NCI-H1105 treated with DMSO at 0.1 percent for 48 hours (cell line): ENCODE results near the gene LAMB1.
A peak's percentile ranks its signal among the peaks of the same experiment; 100 is the strongest.
"Not testable (repeated sequence)": the region's sequence is repeated elsewhere in the genome, so short reads cannot be mapped to it uniquely, and the experiment has no call there.

Experiments used
- DNase-seq: peaks from one replicate; lab custom pipeline; 2025; lab: John Stamatoyannopoulos, UW

The LAMB1 gene

DNA sequence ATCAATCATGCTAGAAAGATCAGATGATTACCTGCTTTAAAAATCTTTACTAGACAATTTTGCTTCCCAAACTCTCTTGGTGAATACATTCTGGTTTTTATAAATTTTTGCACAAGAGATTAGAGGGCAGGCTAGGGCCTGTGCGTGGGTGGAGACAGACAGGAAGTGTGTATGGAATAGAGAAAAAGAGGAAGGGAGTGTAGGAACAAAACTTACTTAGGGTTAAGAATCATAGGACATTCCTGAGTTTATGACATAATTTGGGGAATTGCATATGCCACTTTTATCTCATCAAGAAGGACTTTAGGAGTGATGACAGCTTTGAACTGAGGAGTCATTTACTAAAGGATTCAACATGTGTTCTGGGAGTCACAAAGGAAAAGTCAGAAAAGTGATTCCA is 31.3 kb downstream of the LAMB1 start:
- no peak for DNase-seq

GRCh38 chr7:107971100-107971499 is 31.9 kb downstream of the LAMB1 start:
- no peak for DNase-seq

GRCh38 chr7:107969856-107970255 is 33.1 kb downstream of the LAMB1 start:
- no peak for DNase-seq

DNA sequence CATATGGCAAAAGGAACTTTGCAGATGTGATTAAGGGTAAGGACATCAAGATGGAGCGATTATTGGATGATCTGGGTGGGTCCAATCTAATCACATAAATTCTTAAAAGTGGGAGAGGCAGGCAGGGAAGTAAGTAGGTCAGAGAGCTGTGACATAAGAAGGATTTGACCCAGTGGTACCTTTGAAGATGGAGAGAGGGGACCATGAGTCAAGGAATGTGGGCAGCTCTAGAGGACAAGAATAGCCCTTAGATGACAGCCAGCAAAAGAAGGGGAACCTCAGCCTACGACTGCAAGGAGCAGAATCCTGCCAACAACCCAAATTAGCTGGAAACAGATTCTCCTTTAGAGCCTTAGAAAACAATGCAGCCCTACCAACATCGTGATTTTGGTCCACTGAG is 34.5 kb downstream of the LAMB1 start:
- DNase-seq: no peak

- DNase-seq: no peak
Measured at GRCh38 chr7:107967420-107967819, 35.5 kb downstream of the LAMB1 start.

- DNase-seq: no peak
Measured at GRCh38 chr7:107966711-107967110, 36.2 kb downstream of the LAMB1 start.

DNA sequence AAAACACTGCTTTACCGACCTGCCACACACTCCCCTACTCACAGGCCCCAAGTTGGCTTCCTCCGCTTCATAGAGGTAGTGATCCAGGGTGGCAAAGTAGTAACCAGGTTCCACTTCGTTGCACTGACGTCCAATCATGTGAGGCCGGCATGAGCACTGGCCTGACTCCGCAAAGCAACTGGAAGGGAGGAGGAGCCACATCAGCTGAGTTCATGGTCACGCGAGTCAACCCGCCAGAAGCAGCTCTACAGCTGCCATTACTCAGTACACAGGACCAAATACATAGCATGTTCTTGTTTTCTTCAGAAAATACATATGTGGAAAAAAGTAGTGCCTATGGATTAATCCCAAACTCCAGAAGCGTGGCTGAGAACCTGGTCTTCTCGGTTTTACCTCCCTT is 38.5 kb downstream of the LAMB1 start:
- DNase-seq: no peak

- DNase-seq: no peak
Measured at GRCh38 chr7:107962817-107963216, 40.1 kb downstream of the LAMB1 start.

GRCh38 chr7:107961405-107961804 is 41.6 kb downstream of the LAMB1 start:
- peak; percentile 70 for DNase-seq

DNA sequence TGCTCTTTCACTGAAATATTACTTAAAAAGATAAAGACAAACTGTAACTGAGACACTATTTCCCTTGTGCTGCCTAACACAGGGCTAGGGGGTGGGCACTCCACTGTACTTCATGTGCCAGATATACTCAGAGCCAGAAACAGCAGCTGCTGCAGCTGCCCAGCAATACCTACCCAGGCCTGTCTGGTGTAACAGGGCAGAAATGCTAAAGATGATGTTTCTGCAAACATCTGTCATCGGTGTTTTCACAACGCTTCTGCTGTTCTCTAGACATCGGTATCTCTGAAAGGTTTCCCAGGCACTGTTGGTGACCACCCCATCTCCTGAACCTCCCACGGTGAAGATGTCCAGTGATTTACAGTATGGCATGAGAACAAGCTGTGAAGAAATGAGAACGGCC is 42.7 kb downstream of the LAMB1 start:
- peak; percentile 20 for DNase-seq

GRCh38 chr7:107959527-107959898 is 43.4 kb downstream of the LAMB1 start:
- DNase-seq: no peak

DNA sequence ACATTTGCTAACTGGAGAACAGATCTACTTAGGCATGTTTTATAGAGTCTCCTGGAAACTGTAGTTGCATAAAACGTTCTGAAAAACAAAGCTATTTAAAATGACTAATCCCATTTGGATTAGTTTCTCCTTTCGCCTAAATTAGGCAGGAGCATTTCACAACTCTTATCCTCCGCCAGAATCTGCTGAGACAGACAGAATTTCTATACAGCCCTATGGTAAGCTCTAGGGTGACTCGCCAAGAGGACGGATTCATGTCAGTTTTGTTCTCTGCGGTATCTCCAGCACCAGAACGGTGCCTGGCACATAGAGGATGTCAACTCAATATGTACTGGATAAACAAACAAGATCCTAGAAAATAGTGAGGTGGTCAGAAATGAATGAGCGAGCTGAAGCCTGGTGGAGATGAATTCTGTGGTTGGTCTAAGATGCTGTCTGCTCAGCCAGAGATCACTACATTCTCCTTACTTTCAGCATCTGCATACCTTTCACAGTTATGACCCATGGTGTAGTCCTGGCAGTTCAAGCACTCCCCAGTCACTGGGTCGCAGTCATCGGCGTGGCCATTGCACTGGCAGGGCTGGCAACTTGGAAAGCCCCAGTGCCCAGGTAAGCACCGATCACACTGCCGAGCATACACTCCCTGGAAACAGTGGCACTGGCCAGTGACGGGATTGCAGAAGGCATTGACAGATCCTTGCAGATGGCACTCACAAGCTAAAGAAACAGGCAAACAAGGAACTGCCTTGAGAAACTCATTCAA is 44.0 kb downstream of the LAMB1 start:
- DNase-seq: no peak

DNA sequence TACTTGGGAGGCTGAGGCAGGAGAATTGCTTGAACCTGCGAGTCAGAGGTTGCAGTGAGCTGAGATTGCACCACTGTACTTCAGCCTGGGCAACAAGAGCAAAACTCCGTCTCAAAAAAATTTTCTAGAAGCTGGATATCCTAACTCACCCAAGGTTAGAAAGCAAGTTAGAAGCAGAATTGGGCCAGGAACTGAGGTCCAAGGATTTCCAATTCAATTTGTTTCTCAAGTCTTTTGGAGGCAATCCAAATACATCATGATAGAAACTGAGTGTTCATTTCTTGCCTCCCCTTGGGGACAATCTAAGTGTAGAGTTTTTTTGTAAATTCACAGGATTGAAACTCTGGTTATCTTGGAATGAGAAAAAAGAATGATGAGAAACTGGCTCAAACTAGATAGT is 45.5 kb downstream of the LAMB1 start:
- no peak for DNase-seq

- DNase-seq: not testable (repeated sequence)
Measured at GRCh38 chr7:107956950-107957349, 46.0 kb downstream of the LAMB1 start.

DNA sequence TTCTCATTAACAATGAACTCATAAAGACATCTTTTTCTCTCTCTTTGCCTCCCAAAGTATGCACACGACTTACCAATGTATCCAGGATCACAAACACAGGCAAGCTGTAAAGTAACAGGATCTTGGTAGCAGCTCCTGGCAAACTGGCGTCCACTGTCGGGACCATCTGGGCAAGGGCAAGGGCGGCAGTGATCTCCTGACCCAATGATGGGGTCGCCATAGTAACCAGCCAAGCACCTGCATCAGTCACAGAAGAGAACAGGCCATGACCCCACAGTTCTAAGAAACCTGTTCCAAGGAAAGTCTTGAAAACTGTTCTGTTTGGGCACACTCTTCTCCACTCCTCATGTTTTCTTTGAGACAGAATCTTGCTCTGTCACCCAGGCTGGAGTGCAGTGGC is 47.6 kb downstream of the LAMB1 start:
- DNase-seq: no peak

- no peak for DNase-seq
Measured at GRCh38 chr7:107953924-107954303, 49.0 kb downstream of the LAMB1 start.

- no peak for DNase-seq
Measured at GRCh38 chr7:107953265-107953923, 49.6 kb downstream of the LAMB1 start.

DNA sequence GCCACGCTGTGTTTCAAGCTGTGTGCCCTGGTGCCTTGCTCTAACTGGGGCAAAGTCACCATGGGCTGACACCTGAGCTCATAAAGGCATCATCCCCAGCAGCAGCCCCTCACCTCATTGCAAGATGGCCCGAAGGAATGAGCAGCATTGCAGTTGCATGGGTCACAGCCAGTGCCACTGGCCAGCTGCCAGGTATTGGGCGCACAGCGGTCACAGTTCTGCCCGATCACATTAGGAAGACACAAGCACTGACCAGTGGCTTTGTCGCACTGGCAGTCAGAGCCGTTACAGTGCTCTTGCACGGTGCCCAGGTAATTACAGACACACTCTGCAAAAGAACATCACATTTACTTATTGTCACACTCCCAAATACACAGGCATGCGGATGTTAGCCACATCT is 51.1 kb downstream of the LAMB1 start:
- no peak for DNase-seq

DNA sequence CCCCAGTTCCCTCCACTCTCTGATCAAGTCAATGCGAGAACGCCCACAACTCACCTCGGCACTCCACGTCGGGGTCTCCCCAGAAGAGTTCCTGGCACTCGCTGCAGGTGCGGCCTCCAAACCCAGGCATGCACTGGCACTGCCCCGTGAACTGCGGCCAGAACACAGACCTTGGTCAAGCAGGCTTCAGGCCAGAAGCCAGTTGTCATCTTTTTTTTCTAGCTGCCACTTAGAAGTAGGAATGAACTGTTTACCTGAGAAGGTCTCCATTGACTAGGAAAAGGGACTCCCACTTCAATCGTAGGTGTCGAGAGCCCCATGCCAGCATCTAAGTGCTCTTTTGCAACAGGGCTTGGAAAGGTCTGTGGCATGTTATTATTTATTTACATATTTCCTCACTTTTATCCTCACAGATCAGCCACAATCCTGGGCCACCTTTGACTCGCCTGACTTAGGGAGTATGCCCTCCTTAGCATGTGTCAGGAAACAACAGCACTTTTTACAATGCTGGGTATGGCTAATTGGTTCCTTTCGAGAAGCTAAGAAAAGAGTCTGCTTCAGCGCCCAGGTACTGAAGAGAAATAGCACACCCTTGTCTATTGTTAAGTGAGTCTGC is 51.7 kb downstream of the LAMB1 start:
- DNase-seq: no peak

DNA sequence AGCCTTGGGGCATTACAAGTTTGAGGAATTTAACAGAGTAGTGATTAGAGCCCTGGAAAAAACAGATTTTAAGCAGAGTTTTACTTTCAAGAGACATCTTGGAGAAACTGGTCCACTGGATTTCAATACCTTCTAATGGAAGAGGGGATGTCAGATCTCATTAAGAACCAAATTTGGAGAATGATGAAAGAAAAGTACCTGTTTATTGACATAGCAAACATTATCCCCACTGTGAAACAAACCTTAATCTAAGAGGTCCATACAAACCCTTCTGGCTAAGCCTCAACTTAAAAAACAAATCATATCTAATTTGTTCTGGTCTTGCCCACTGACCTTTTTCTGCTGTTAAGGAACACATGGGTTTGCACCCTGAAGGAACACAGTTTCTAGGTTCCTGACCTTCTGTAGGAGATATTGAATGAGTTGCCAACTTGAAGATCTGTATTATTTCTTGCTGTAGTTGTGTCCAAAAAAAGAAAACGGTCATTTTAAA is 53.5 kb downstream of the LAMB1 start:
- DNase-seq: no peak

GRCh38 chr7:107948645-107949442 is 54.1 kb downstream of the LAMB1 start:
- DNase-seq: no peak

DNA sequence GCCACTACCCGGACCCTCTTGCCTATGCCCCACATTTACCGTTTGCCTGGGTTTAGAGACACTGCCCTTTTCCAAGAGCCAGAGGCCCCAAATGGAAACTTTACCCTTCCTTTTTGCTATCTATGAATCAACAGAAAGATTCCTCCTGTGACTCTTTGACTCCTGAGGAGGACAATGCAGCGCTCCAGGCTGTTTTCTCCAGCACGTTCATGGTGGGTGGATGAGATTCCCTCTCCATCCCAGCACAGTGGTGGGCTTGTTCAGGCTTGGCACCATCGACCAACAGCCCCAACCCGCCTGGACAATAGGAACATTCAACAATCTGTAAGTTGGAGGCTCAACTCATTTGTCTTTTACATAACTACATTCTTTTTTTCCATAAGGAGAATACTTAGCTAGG is 56.1 kb downstream of the LAMB1 start:
- DNase-seq: no peak
